SU-DHL-6 (cell line): Measurements from ENCODE around the gene CRYGS.

Source experiments
- EZH2phosphoT487 ChIP-seq: fragments of 200-600 bp; sonication (generic), shearing (Covaris generic); conservative IDR thresholded peaks from 2 replicates; pipeline ENCODE4 v1.6.1; 2018; ENCODE audit warnings: mild to moderate bottlenecking, antibody characterized with exemption, low read length, moderate library complexity, mixed read lengths
- TF ChIP-seq, protein P1 (sequence below): fragments of 200-600 bp; sonication (generic); IDR thresholded peaks from one replicate; pipeline ENCODE4 v1.5.1; 2017; ENCODE audit warnings: antibody characterized with exemption, mild to moderate bottlenecking, low read length, moderate library complexity; ENCODE audit not compliant: insufficient read depth, poor library complexity, severe bottlenecking

GRCh38 chr3:186523022-186523421, 21.2 kb downstream of the CRYGS start:
- TF ChIP-seq, protein P1, sequence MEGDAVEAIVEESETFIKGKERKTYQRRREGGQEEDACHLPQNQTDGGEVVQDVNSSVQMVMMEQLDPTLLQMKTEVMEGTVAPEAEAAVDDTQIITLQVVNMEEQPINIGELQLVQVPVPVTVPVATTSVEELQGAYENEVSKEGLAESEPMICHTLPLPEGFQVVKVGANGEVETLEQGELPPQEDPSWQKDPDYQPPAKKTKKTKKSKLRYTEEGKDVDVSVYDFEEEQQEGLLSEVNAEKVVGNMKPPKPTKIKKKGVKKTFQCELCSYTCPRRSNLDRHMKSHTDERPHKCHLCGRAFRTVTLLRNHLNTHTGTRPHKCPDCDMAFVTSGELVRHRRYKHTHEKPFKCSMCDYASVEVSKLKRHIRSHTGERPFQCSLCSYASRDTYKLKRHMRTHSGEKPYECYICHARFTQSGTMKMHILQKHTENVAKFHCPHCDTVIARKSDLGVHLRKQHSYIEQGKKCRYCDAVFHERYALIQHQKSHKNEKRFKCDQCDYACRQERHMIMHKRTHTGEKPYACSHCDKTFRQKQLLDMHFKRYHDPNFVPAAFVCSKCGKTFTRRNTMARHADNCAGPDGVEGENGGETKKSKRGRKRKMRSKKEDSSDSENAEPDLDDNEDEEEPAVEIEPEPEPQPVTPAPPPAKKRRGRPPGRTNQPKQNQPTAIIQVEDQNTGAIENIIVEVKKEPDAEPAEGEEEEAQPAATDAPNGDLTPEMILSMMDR, result no peak
- no peak for TF ChIP-seq EZH2phosphoT487
